OCI-LY1 (cell line): ENCODE measurements around the gene DEFB129.
A peak's percentile ranks its signal among the peaks of the same experiment; 100 is the strongest.

Experiments
- H2AFZ ChIP-seq: fragments of 200-600 bp; sonication (generic), shearing (Covaris generic); 2 replicates; pipeline ENCODE4 v1.6.0; 2014; ENCODE audit warnings: antibody characterized with exemption, mild to moderate bottlenecking, low read length
- H3F3A ChIP-seq: fragments of 200-600 bp; sonication (generic), shearing (Covaris generic); 2 replicates; pipeline ENCODE4 v1.6.0; 2014; ENCODE audit warnings: mild to moderate bottlenecking, antibody characterized with exemption, low read length, moderate library complexity; ENCODE audit not compliant: insufficient read depth
- H3K27ac ChIP-seq: fragments of 200-600 bp; sonication (generic); 2 replicates; pipeline ENCODE4 v1.5.1; 2014; ENCODE audit warnings: low read length, mixed run types, mild to moderate bottlenecking, low read depth; ENCODE audit not compliant: poor library complexity, severe bottlenecking
- H3K27me3 ChIP-seq: fragments of 200-600 bp; sonication (generic); 2 replicates; pipeline ENCODE4 v1.6.0; 2014; ENCODE audit warnings: antibody characterized with exemption, mild to moderate bottlenecking, low read length, moderate library complexity; ENCODE audit not compliant: insufficient read depth
- H3K36me3 ChIP-seq: fragments of 200-600 bp; sonication (generic); 2 replicates; pipeline ENCODE4 v1.6.1; 2014; ENCODE audit warnings: mild to moderate bottlenecking, antibody characterized with exemption, low read length, moderate library complexity, mixed read lengths; ENCODE audit not compliant: insufficient read depth
- H3K4me1 ChIP-seq: fragments of 200-600 bp; sonication (generic); 2 replicates; pipeline ENCODE4 v1.5.1; 2014; ENCODE audit warnings: mild to moderate bottlenecking, low read length, moderate library complexity; ENCODE audit not compliant: insufficient read depth, severe bottlenecking
- H3K4me2 ChIP-seq: fragments of 200-600 bp; sonication (generic), shearing (Covaris generic); 2 replicates; pipeline ENCODE4 v1.6.1; 2014; ENCODE audit warnings: low read length
- H3K4me3 ChIP-seq: fragments of 200-600 bp; sonication (generic); 2 replicates; pipeline ENCODE4 v1.5.1; 2014; ENCODE audit warnings: low read length, low read depth, mild to moderate bottlenecking, mixed read lengths; ENCODE audit not compliant: poor library complexity, severe bottlenecking
- H3K79me2 ChIP-seq: fragments of 200-600 bp; shearing (Covaris generic); 2 replicates; pipeline ENCODE4 v1.6.1; 2016; ENCODE audit warnings: mixed run types, low read length, mixed read lengths; ENCODE audit not compliant: insufficient read depth
- H3K9ac ChIP-seq: fragments of 200-600 bp; sonication (generic), shearing (Covaris generic); 2 replicates; pipeline ENCODE4 v1.6.1; 2014; ENCODE audit warnings: mild to moderate bottlenecking, low read length, mixed read lengths
- H3K9me2 ChIP-seq: fragments of 200-600 bp; sonication (generic), shearing (Covaris generic); 2 replicates; pipeline ENCODE4 v1.6.1; 2014; ENCODE audit warnings: low read depth, mild to moderate bottlenecking, low read length, mixed read lengths
- H3K9me3 ChIP-seq: fragments of 200-600 bp; shearing (Covaris generic); 2 replicates; pipeline ENCODE4 v1.6.1; 2014; ENCODE audit warnings: low read length, mixed read lengths
- H4K20me1 ChIP-seq: fragments of 200-600 bp; sonication (generic), shearing (Covaris generic); 2 replicates; pipeline ENCODE4 v1.6.0; 2016; ENCODE audit warnings: mild to moderate bottlenecking, low read length; ENCODE audit not compliant: insufficient read depth
- CTCF ChIP-seq: fragments of 200-600 bp; sonication (generic), shearing (Covaris generic); IDR thresholded peaks from 2 replicates; pipeline ENCODE4 v1.5.1; 2017; ENCODE audit warnings: mild to moderate bottlenecking, antibody characterized with exemption, low read length, moderate library complexity, mixed read lengths
- EZH2 ChIP-seq: fragments of 200-600 bp; sonication (generic), shearing (Covaris generic); IDR thresholded peaks from 2 replicates; pipeline ENCODE4 v1.8.0; 2017; ENCODE audit warnings: borderline replicate concordance, mixed run types, mild to moderate bottlenecking, antibody characterized with exemption, low read length, moderate library complexity, mixed read lengths

DEFB129 gene

GRCh38 chr20:208942-209566 lies 18.0 kb upstream of the DEFB129 start:
- H3K79me2 ChIP-seq = no peaks in the 10 kb centered on the region
- TF ChIP-seq CTCF (peak; percentile 65), EZH2 (no peak)
- H3K9me2 ChIP-seq = no peaks in the 10 kb centered on the region
- no peaks in the 10 kb centered on the region for H4K20me1 ChIP-seq
- H3F3A ChIP-seq = no peaks in the 10 kb centered on the region
- H3K4me1 ChIP-seq = no peaks in the 10 kb centered on the region
- no peaks in the 10 kb centered on the region for H3K27me3 ChIP-seq
- no peak overlapping the region for H3K4me3 ChIP-seq
- no peak overlapping the region for H3K27ac ChIP-seq
- no peaks in the 10 kb centered on the region for H3K36me3 ChIP-seq
- H3K4me2 ChIP-seq = no peak overlapping the region
- H3K9me3 ChIP-seq = no peaks in the 10 kb centered on the region
- no peak overlapping the region for H3K9ac ChIP-seq
- H2AFZ ChIP-seq = no peak overlapping the region

GRCh38 chr20:210809-211502 lies 16.1 kb upstream of the DEFB129 start:
- H3K4me2 ChIP-seq = no peak overlapping the region
- no peak overlapping the region for H2AFZ ChIP-seq
- no peak overlapping the region for H3K27ac ChIP-seq
- no peak overlapping the region for H3K9ac ChIP-seq
- no peaks in the 10 kb centered on the region for H3F3A ChIP-seq
- H3K79me2 ChIP-seq = no peaks in the 10 kb centered on the region
- H3K4me1 ChIP-seq = no peaks in the 10 kb centered on the region
- no peaks in the 10 kb centered on the region for H3K9me3 ChIP-seq
- no peak for TF ChIP-seq EZH2
- TF ChIP-seq CTCF = no peak
- no peaks in the 10 kb centered on the region for H3K27me3 ChIP-seq
- no peak overlapping the region for H3K4me3 ChIP-seq
- H3K36me3 ChIP-seq = no peaks in the 10 kb centered on the region
- no peaks in the 10 kb centered on the region for H3K9me2 ChIP-seq
- H4K20me1 ChIP-seq = no peaks in the 10 kb centered on the region

- no peak overlapping the region for H3K9ac ChIP-seq
- H3K27ac ChIP-seq = no peak overlapping the region
- H3K27me3 ChIP-seq = no peaks in the 10 kb centered on the region
- no peak overlapping the region for H2AFZ ChIP-seq
- H3K4me1 ChIP-seq = no peaks in the 10 kb centered on the region
- H3K9me3 ChIP-seq = no peaks in the 10 kb centered on the region
- H3K79me2 ChIP-seq = no peaks in the 10 kb centered on the region
- TF ChIP-seq EZH2 (no peak), CTCF (no peak)
- no peaks in the 10 kb centered on the region for H3K9me2 ChIP-seq
- no peaks in the 10 kb centered on the region for H3K36me3 ChIP-seq
- H3K4me2 ChIP-seq = no peak overlapping the region
- H3F3A ChIP-seq = no peaks in the 10 kb centered on the region
- H4K20me1 ChIP-seq = no peaks in the 10 kb centered on the region
- no peak overlapping the region for H3K4me3 ChIP-seq
These were observed 12.7 kb upstream of the DEFB129 start for GRCh38 chr20:214383-214782.
